Natural killer cell (primary cell): Measurements from ENCODE around the gene METRN. TPM values are rescaled to one million over a fixed set of nuclear protein-coding genes. Genes with fewer than 3 reads are reported as not detected.

Experiments
- ATAC-seq, 3 donors: fragments of 150-1000 bp in 2 of 3; fragments of 200-7000 bp in 1 of 3; cut with Tn5 transposase; 1 replicate in 1 of 3; 2 replicates in 2 of 3; pipeline ENCODE4 v1.10.0; 2021; ENCODE audit warnings: mild to moderate bottlenecking in 2 of 3, moderate library complexity in 2 of 3
- DNase-seq, 2 donors: peaks; one replicate each; pipeline versions ENCODE4 v3.0.0 to v3.0.0-alpha.2; 2013 to 2021; ENCODE audit warnings: mixed read lengths in 1 of 2
- H3K27ac ChIP-seq: one replicate; pipeline ENCODE4 v1.5.1; 2013; ENCODE audit warnings: mild to moderate bottlenecking, low read length
- H3K27me3 ChIP-seq: one replicate; pipeline ENCODE4 v1.6.1; 2013; ENCODE audit warnings: low read length; ENCODE audit not compliant: control insufficient read depth, insufficient read depth
- H3K36me3 ChIP-seq: one replicate; pipeline ENCODE4 v1.6.1; 2013; ENCODE audit warnings: low read length; ENCODE audit not compliant: control insufficient read depth, insufficient read depth
- H3K4me1 ChIP-seq: one replicate; pipeline ENCODE4 v1.6.1; 2013; ENCODE audit warnings: low read length; ENCODE audit not compliant: control insufficient read depth, insufficient read depth
- H3K4me3 ChIP-seq: one replicate; pipeline ENCODE4 v1.5.1; 2013; ENCODE audit warnings: low read length
- H3K9me3 ChIP-seq: one replicate; pipeline ENCODE4 v1.6.1; 2013; ENCODE audit warnings: low read length; ENCODE audit not compliant: control insufficient read depth, insufficient read depth
- H3K27ac Mint-ChIP-seq, 2 donors: one replicate each; pipeline ENCODE4 v1.8.0; 2022; ENCODE audit warnings: mild to moderate bottlenecking in 2 of 2, mixed read lengths in 2 of 2, moderate library complexity in 1 of 2
- H3K27me3 Mint-ChIP-seq, 2 donors: one replicate each; pipeline ENCODE4 v1.8.0; 2022; ENCODE audit warnings: low read depth in 2 of 2, mixed read lengths in 2 of 2
- H3K36me3 Mint-ChIP-seq: one replicate; pipeline ENCODE4 v1.8.0; 2022; ENCODE audit warnings: mixed read lengths
- H3K4me1 Mint-ChIP-seq, 2 donors: one replicate each; pipeline ENCODE4 v1.8.0; 2022; ENCODE audit warnings: mixed read lengths in 2 of 2
- H3K4me3 Mint-ChIP-seq: one replicate; pipeline ENCODE4 v1.8.0; 2022; ENCODE audit warnings: mild to moderate bottlenecking, moderate library complexity, mixed read lengths
- H3K9me3 Mint-ChIP-seq, 2 donors: one replicate each; pipeline ENCODE4 v1.8.0; 2022; ENCODE audit warnings: mixed read lengths in 2 of 2
- CTCF ChIP-seq: fragments of 200-600 bp; IDR thresholded peaks from one replicate; pipeline ENCODE4 v1.8.0; 2022; ENCODE audit warnings: antibody characterized with exemption
- WGBS: methylation state at CpG from one replicate; pipeline ENCODE4 v1.1.7; 2013; ENCODE audit warnings: missing lambda C conversion rate; ENCODE audit not compliant: insufficient coverage; 5-methylcytosine and 5-hydroxymethylcytosine counted together
- intact Hi-C: fragments of 100-400 bp; cut with micrococcal nuclease; formaldehyde crosslinking; loops from one replicate; pipeline ENCODE4 v1.14.2; 2022
- total RNA-seq, 4 donors: library from RNA; stranded (reverse); fragments of 120-200 nt in 1 of 4; gene quantifications; one replicate each; pipeline versions ENCODE4 v1.2.3 to v1.2.4, GENCODE V29; 2013 to 2022

METRN gene
- total RNA-seq, 3 donors from 2014 or later (not counting 1 experiment from before 2014, with no cell fraction given): 11.8 to 16.6 (median 14.3) TPM

GRCh38 chr16:707062-707538, 7.8 kb upstream of the METRN start:
- Mint-ChIP-seq H3K9me3 (no peaks in the 10 kb centered on the region), H3K4me1 (no peaks in the 10 kb centered on the region), H3K27me3 (peaks cover 18 to 22% of the 10 kb centered on the region in 2 donors), H3K36me3 (no peaks in the 10 kb centered on the region), H3K4me3 (no peak overlapping the region), H3K27ac (no peak overlapping the region)
- H3K9me3 ChIP-seq: no peaks in the 10 kb centered on the region
- WGBS: 50% methylated on average over 14 of the region's 14 CpGs
- intact Hi-C loops: no loop called here
- H3K27ac ChIP-seq: no peak overlapping the region
- no peaks in the 10 kb centered on the region for H3K36me3 ChIP-seq
- no peak overlapping the region for H3K4me3 ChIP-seq
- no peak for TF ChIP-seq CTCF
- peaks cover 45% of the 10 kb centered on the region for H3K27me3 ChIP-seq
- ATAC-seq (no peak), DNase-seq (no peak)
- peaks cover 6% of the 10 kb centered on the region for H3K4me1 ChIP-seq

DNA sequence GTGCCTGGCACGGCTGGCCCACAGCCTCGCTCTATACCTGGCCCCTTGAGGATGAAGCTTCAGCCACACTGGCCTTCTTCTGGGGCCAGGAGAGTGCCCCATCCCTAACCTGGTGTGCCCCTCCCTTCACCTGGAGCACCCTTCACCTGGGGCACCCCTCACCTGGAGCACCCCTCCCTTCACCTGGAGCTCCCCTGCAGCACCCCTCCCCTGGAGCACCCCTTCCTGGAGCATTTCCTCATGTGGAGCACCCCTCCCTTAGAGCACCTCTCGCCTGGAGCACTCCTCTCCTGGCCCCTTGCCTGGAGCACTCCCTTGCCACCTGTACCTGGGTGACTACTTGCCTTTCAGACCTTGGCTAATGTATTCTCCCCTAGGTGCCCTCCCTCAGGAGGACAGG, 6.9 kb upstream of the METRN start:
- H3K9me3 Mint-ChIP-seq: no peaks in the 10 kb centered on the region
- Histone ChIP-seq H3K4me3 (no peak overlapping the region), H3K27ac (no peak overlapping the region)

GRCh38 chr16:708959-709358, 6.0 kb upstream of the METRN start:
- peaks cover 32% of the 10 kb centered on the region for H3K27me3 ChIP-seq
- H3K9me3 ChIP-seq: no peaks in the 10 kb centered on the region
- intact Hi-C loops: no loop called here
- Mint-ChIP-seq H3K4me1 (no peaks in the 10 kb centered on the region), H3K4me3 (no peak overlapping the region), H3K27me3 (peaks cover 8 to 12% of the 10 kb centered on the region in 2 donors), H3K36me3 (no peaks in the 10 kb centered on the region), H3K27ac (no peak overlapping the region), H3K9me3 (no peaks in the 10 kb centered on the region)
- H3K4me3 ChIP-seq: no peak overlapping the region
- ATAC-seq (no peak), DNase-seq (no peak)
- TF ChIP-seq CTCF: no peak
- no peaks in the 10 kb centered on the region for H3K36me3 ChIP-seq
- H3K4me1 ChIP-seq: peaks cover 6% of the 10 kb centered on the region
- 91% methylated on average over 3 of the region's 4 CpGs for WGBS
- no peak overlapping the region for H3K27ac ChIP-seq

More for the DNA sequence above, 6.9 kb upstream of the METRN start:
- Histone ChIP-seq H3K4me1 (peaks cover 6% of the 10 kb centered on the region), H3K9me3 (no peaks in the 10 kb centered on the region), H3K36me3 (no peaks in the 10 kb centered on the region), H3K27me3 (peaks cover 39% of the 10 kb centered on the region)
- DNase-seq (no peak), ATAC-seq (no peak)
- intact Hi-C loops: no loop called here
- Mint-ChIP-seq H3K4me1 (no peaks in the 10 kb centered on the region), H3K27me3 (peaks cover 9 to 14% of the 10 kb centered on the region in 2 donors), H3K36me3 (no peaks in the 10 kb centered on the region), H3K4me3 (no peak overlapping the region), H3K27ac (no peak overlapping the region)
- TF ChIP-seq CTCF: no peak
- 64% methylated on average over 3 of the region's 3 CpGs for WGBS
